Measurements from ENCODE around the gene LCA5L. TPM values are rescaled to one million over a fixed set of nuclear protein-coding genes. Genes with fewer than 3 reads are reported as not detected.

LCA5L gene
- total RNA-seq, 4 donors from 2014 or later, result 3.8 to 27.8 (median 5.7) TPM

DNA sequence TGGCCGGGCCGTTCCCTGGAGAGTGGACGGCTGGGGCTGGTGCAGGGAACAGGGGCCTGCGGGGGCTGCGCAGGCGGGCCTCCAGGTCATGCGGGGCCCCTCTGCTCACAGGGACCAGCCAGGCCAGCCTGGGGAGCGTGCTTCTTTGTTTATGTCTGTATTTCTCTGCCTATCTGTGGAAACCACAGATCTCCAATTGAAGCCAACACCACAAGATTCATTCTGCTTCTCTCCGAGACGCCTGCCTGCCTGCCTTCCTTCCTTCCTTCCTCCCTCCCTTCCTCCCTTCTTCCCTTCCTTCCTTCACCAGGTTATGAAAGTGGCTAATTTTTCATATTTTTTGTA is 56.8 kb downstream of the LCA5L start:
- no peak overlapping the region for H3K4me3 ChIP-seq (replicated peaks in 1 of 3)
- no peak for DNase-seq
- peaks cover 18 to 27% of the 10 kb centered on the region in 2 donors for H3K36me3 ChIP-seq
- no peaks in the 10 kb centered on the region for H3K27me3 ChIP-seq
- H3K27ac ChIP-seq, result peak overlapping the region in 1 of 3 donors; percentile 72
- peaks cover 12 to 16% of the 10 kb centered on the region in 2 donors for H3K4me1 ChIP-seq
- TF ChIP-seq POLR2A (IDR thresholded peaks at IDR 0.05), result no peak
- TF ChIP-seq, protein P1, sequence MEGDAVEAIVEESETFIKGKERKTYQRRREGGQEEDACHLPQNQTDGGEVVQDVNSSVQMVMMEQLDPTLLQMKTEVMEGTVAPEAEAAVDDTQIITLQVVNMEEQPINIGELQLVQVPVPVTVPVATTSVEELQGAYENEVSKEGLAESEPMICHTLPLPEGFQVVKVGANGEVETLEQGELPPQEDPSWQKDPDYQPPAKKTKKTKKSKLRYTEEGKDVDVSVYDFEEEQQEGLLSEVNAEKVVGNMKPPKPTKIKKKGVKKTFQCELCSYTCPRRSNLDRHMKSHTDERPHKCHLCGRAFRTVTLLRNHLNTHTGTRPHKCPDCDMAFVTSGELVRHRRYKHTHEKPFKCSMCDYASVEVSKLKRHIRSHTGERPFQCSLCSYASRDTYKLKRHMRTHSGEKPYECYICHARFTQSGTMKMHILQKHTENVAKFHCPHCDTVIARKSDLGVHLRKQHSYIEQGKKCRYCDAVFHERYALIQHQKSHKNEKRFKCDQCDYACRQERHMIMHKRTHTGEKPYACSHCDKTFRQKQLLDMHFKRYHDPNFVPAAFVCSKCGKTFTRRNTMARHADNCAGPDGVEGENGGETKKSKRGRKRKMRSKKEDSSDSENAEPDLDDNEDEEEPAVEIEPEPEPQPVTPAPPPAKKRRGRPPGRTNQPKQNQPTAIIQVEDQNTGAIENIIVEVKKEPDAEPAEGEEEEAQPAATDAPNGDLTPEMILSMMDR (IDR thresholded peaks at IDR 0.05), result peak in 1 of 6 experiments; percentile 0
- 6 to 9% methylated on average over 10 of the region's 10 CpGs for WGBS, 2 donors
- H3K9me3 ChIP-seq, result no peaks in the 10 kb centered on the region
- intact Hi-C loops (cut with DNase I), result loop anchor here (5.0 kb wide), 2 partner anchors 36 to 76 kb away; partner anchors contain the start of gene BRWD1

- TF ChIP-seq, protein P1 (IDR thresholded peaks at IDR 0.05), result peak; percentile 76 to 92 (median 86)
- no peak for TF ChIP-seq POLR2A (IDR thresholded peaks at IDR 0.05)
- 28 to 32% methylated on average over 32 to 35 of the region's 35 CpGs for WGBS, 2 donors
- peak; percentile 89 to 92 for DNase-seq
- peak overlapping the region in 2 of 3 donors; percentile 24 to 44 for H3K4me3 ChIP-seq (replicated peaks in 1 of 3)
- H3K4me1 ChIP-seq, result peaks cover 12 to 16% of the 10 kb centered on the region in 2 donors
- H3K9me3 ChIP-seq, result no peaks in the 10 kb centered on the region
- no peaks in the 10 kb centered on the region for H3K27me3 ChIP-seq
- intact Hi-C loops (cut with DNase I), result loop anchor here (5.0 kb wide), 2 partner anchors 36 to 76 kb away; partner anchors contain the start of gene BRWD1
- peak overlapping the region in 2 of 3 donors; percentile 25 to 72 for H3K27ac ChIP-seq
- H3K36me3 ChIP-seq, result peaks cover 16 to 21% of the 10 kb centered on the region in 2 donors
These were observed 57.4 kb downstream of the LCA5L start for GRCh38 chr21:39388038-39388810.

DNA sequence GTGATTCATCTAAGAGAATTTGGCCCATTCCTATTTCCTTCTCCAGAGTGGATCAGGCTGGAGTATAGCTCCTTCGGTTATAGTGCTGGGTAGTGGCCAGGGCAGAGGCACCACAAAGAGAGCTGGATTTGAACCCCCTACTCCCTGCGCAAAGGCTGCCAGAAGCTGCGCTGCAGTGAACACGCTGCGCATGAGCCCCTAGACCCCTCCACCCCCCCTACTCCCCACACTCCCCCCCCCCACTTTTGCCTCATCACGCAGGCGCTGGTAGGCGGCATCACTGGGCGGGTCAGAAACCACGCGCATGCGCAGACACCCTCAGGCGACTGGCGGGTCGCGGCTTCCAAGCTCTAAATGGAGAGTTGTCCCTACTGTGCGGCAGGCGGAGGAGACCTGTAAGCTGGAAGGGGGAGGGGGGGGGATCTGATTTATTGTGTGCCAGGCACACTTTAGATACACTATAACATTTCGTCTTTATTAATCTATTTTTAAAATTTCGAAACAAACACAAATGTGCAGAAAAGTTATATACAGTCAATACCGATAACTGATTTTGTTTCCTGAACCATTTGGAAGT is 58.0 kb downstream of the LCA5L start:
- TF ChIP-seq POLR2A (IDR thresholded peaks at IDR 0.05), result peak in 1 of 2 donors; percentile 38
- TF ChIP-seq, protein P1 (IDR thresholded peaks at IDR 0.05), result no peak
- H3K27ac ChIP-seq, result peak overlapping the region; percentile 22 to 72 (median 30)
- DNase-seq, result peak; percentile 84 to 91
- intact Hi-C loops (cut with DNase I), result loop anchor here (5.0 kb wide), 2 partner anchors 35 to 75 kb away; partner anchors contain the start of gene BRWD1
- 13 to 31% methylated on average over 16 to 21 of the region's 21 CpGs for WGBS, 2 donors
- peaks cover 9 to 14% of the 10 kb centered on the region in 2 donors for H3K36me3 ChIP-seq
- H3K9me3 ChIP-seq, result no peaks in the 10 kb centered on the region
- H3K4me3 ChIP-seq (replicated peaks in 1 of 3), result peak overlapping the region in 2 of 3 donors; percentile 24 to 44
- H3K4me1 ChIP-seq, result peaks cover 12 to 16% of the 10 kb centered on the region in 2 donors
- no peaks in the 10 kb centered on the region for H3K27me3 ChIP-seq

DNA sequence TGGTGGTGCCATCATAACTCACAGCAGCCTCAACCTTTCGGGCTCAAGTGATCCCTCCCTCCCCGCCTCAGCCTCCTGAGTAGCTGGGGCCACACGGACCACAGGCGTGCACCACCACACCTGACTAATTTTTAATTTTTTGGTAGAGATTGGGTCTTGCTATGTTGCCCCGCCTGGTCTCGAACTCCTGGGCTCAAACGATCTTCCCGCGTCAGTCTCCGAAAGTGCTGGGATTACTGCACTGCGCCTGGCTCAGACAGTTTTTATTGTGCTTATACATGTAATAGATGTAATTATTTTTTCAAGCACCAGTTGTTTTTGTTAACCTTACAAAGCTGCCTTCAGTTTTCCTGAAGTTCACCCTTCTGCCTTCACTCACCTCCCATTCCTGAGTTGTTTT is 58.7 kb downstream of the LCA5L start:
- Histone ChIP-seq H3K27ac (peak overlapping the region in 2 of 3 donors; percentile 22 to 72), H3K4me1 (peaks cover 12 to 16% of the 10 kb centered on the region in 2 donors)

More for the DNA sequence above, 58.7 kb downstream of the LCA5L start:
- 97 to 99% methylated on average over 11 of the region's 11 CpGs for WGBS, 2 donors
- intact Hi-C loops (cut with DNase I), result loop anchor here (5.0 kb wide), 2 partner anchors 35 to 75 kb away; partner anchors contain the start of gene BRWD1
- Histone ChIP-seq H3K27me3 (no peaks in the 10 kb centered on the region), H3K4me3 (replicated peaks in 1 of 3) (no peak overlapping the region), H3K36me3 (peaks cover 3 to 8% of the 10 kb centered on the region in 2 donors), H3K9me3 (no peaks in the 10 kb centered on the region)
- TF ChIP-seq, protein P1 (IDR thresholded peaks at IDR 0.05), result no peak
- no peak for TF ChIP-seq POLR2A (IDR thresholded peaks at IDR 0.05)
- no peak for DNase-seq

All from thyroid gland (tissue), 4 donors.